ENCODE results near the gene PPARD. TPM values are rescaled to one million over a fixed set of nuclear protein-coding genes. Genes with fewer than 3 reads are reported as not detected.

The PPARD gene
- total RNA-seq, 6 experiments from 2014 or later, result 5.2 to 18.8 (median 5.9) TPM

GRCh38 chr6:35311390-35312075 lies 30.8 kb upstream of the PPARD start:
- WGBS (ENCODE audit: insufficient coverage, low coverage, low lambda C conversion rate, missing lambda C conversion rate), result 54% methylated on average over 3 of the region's 6 CpGs
- Histone ChIP-seq H3K36me3 (no peaks in the 10 kb centered on the region), H3K27me3 (no peaks in the 10 kb centered on the region), H3K4me1 (no peaks in the 10 kb centered on the region), H3K4me3 (no peak overlapping the region), H3K9me3 (no peaks in the 10 kb centered on the region), H3K27ac (peak overlapping the region in 1 of 3 donors; percentile 33)
- ATAC-seq, result peak in 2 of 4 donors; percentile 30 to 39
- no peak for DNase-seq
- TF ChIP-seq POLR2A (IDR thresholded peaks at IDR 0.05), result no peak
- TF ChIP-seq, protein P1, sequence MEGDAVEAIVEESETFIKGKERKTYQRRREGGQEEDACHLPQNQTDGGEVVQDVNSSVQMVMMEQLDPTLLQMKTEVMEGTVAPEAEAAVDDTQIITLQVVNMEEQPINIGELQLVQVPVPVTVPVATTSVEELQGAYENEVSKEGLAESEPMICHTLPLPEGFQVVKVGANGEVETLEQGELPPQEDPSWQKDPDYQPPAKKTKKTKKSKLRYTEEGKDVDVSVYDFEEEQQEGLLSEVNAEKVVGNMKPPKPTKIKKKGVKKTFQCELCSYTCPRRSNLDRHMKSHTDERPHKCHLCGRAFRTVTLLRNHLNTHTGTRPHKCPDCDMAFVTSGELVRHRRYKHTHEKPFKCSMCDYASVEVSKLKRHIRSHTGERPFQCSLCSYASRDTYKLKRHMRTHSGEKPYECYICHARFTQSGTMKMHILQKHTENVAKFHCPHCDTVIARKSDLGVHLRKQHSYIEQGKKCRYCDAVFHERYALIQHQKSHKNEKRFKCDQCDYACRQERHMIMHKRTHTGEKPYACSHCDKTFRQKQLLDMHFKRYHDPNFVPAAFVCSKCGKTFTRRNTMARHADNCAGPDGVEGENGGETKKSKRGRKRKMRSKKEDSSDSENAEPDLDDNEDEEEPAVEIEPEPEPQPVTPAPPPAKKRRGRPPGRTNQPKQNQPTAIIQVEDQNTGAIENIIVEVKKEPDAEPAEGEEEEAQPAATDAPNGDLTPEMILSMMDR (IDR thresholded peaks at IDR 0.05), result no peak
- intact Hi-C loops (cut with DNase I), result no loop called here

- Histone ChIP-seq H3K36me3 (no peaks in the 10 kb centered on the region), H3K4me3 (no peak overlapping the region), H3K9me3 (no peaks in the 10 kb centered on the region), H3K27ac (peak overlapping the region in 1 of 3 donors; percentile 33), H3K27me3 (no peaks in the 10 kb centered on the region), H3K4me1 (no peaks in the 10 kb centered on the region)
- intact Hi-C loops (cut with DNase I), result no loop called here
- TF ChIP-seq, protein P1 (IDR thresholded peaks at IDR 0.05), result no peak
- no peak for TF ChIP-seq POLR2A (IDR thresholded peaks at IDR 0.05)
- 65% methylated on average over 4 of the region's 19 CpGs for WGBS (ENCODE audit: insufficient coverage, low coverage, low lambda C conversion rate, missing lambda C conversion rate)
- no peak for ATAC-seq
- DNase-seq, result no peak
Measured at GRCh38 chr6:35312076-35312800, 30.1 kb upstream of the PPARD start.

DNA sequence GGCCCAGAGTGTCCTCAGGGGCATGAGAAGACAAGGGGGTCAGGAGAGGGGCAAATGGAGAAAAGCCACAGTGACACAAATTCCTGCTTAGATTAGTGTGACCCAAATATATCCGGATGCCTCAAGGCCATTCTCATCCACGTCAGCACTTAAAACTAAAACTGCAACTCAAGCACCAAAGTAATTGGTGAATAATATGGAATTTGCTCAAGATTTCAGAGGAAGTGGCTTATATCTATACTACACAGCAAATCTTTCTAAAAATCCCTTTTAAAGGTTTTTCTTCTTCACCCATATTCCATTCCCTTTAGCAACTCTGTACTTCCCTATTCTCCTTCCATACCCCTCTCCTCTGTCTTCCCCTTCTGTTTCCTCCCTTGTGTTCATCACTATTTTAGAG lies 29.6 kb upstream of the PPARD start:
- 53% methylated on average over 2 of the region's 2 CpGs for WGBS (ENCODE audit: insufficient coverage, low coverage, low lambda C conversion rate, missing lambda C conversion rate)
- peak in 2 of 4 donors; percentile 56 to 61 for ATAC-seq
- Histone ChIP-seq H3K4me1 (peaks cover 0 to 4% (median 0%) of the 10 kb centered on the region in 4 donors), H3K36me3 (no peaks in the 10 kb centered on the region), H3K9me3 (no peaks in the 10 kb centered on the region), H3K4me3 (no peak overlapping the region), H3K27ac (no peak overlapping the region), H3K27me3 (no peaks in the 10 kb centered on the region)
- no peak for TF ChIP-seq POLR2A (IDR thresholded peaks at IDR 0.05)
- TF ChIP-seq, protein P1 (IDR thresholded peaks at IDR 0.05), result no peak
- intact Hi-C loops (cut with DNase I), result no loop called here
- no peak for DNase-seq

- DNase-seq, result peak in 1 of 3 donors; percentile 63
- peak overlapping the region in 1 of 3 donors; percentile 40 for H3K27ac ChIP-seq
Measured at GRCh38 chr6:35317483-35318195, 24.7 kb upstream of the PPARD start.

More at GRCh38 chr6:35317483-35318195, 24.7 kb upstream of the PPARD start:
- WGBS (ENCODE audit: insufficient coverage, low coverage, low lambda C conversion rate, missing lambda C conversion rate), result 11% methylated on average over 12 of the region's 28 CpGs
- TF ChIP-seq POLR2A (IDR thresholded peaks at IDR 0.05), result no peak
- TF ChIP-seq, protein P1 (IDR thresholded peaks at IDR 0.05), result no peak
- intact Hi-C loops (cut with DNase I), result no loop called here
- H3K4me3 ChIP-seq, result peak overlapping the region; percentile 55 to 64 (median 56)
- no peaks in the 10 kb centered on the region for H3K27me3 ChIP-seq
- H3K9me3 ChIP-seq, result no peaks in the 10 kb centered on the region
- ATAC-seq, result peak; percentile 13 to 37 (median 22)
- peaks cover 0 to 11% (median 3%) of the 10 kb centered on the region in 4 donors for H3K4me1 ChIP-seq
- H3K36me3 ChIP-seq, result no peaks in the 10 kb centered on the region
